Mucosa of stomach (tissue), 1 donor: ENCODE data around the gene PAXX.
"Not testable (repeated sequence)": the region's sequence is repeated elsewhere in the genome, so short reads cannot be mapped to it uniquely, and the experiment has no call there.

Source experiments
- H3K27me3 ChIP-seq: one replicate; pipeline ENCODE4 v1.7.0; 2013; ENCODE audit warnings: mild to moderate bottlenecking, low read length; ENCODE audit not compliant: control insufficient read depth, insufficient read depth
- H3K36me3 ChIP-seq: one replicate; pipeline ENCODE4 v1.7.0; 2013; ENCODE audit warnings: low read length; ENCODE audit not compliant: control insufficient read depth, insufficient read depth
- H3K4me1 ChIP-seq: one replicate; pipeline ENCODE4 v1.7.0; 2013; ENCODE audit warnings: mild to moderate bottlenecking, low read length; ENCODE audit not compliant: control insufficient read depth, insufficient read depth
- H3K4me3 ChIP-seq: one replicate; pipeline ENCODE4 v1.7.0; 2013; ENCODE audit warnings: low read length
- H3K9ac ChIP-seq: one replicate; pipeline ENCODE4 v1.7.0; 2013; ENCODE audit warnings: mild to moderate bottlenecking, low read length, moderate library complexity
- H3K9me3 ChIP-seq: one replicate; pipeline ENCODE4 v1.7.0; 2013; ENCODE audit warnings: mild to moderate bottlenecking, low read length, moderate library complexity; ENCODE audit not compliant: control insufficient read depth
- donor health status: Pancreatic carcinoma.

The PAXX gene

GRCh38 chr9:137031904-137032640 lies 39.9 kb downstream of the PAXX start, which contains the start of gene FUT7:
FUT7 (minus strand) TSS chr9:137032088; CDS start chr9:137031991, 97 bp downstream.
- Histone ChIP-seq H3K9ac (no peak within 1 kb of the TSS), H3K36me3 (no peaks in the 10 kb centered on the region), H3K4me3 (no peak within 1 kb of the TSS), H3K4me1 (peaks cover 42% of the 10 kb centered on the region), H3K9me3 (no peaks in the 10 kb centered on the region), H3K27me3 (peaks cover 9% of the 10 kb centered on the region)

- Histone ChIP-seq H3K9me3 (no peaks in the 10 kb centered on the region), H3K4me1 (peaks cover 37% of the 10 kb centered on the region), H3K4me3 (no peak overlapping the region), H3K27me3 (peaks cover 9% of the 10 kb centered on the region), H3K36me3 (no peaks in the 10 kb centered on the region), H3K9ac (no peak overlapping the region)
Measured at GRCh38 chr9:137032858-137033257, 40.6 kb downstream of the PAXX start.

GRCh38 chr9:137033481-137033880 lies 41.3 kb downstream of the PAXX start:
- H3K36me3 ChIP-seq, H3K27me3 ChIP-seq, H3K9ac ChIP-seq, H3K9me3 ChIP-seq, H3K4me3 ChIP-seq: not testable (repeated sequence)
- peaks cover 35% of the 10 kb centered on the region for H3K4me1 ChIP-seq

GRCh38 chr9:137034039-137034708 lies 42.0 kb downstream of the PAXX start:
- no peaks in the 10 kb centered on the region for H3K9me3 ChIP-seq
- H3K36me3 ChIP-seq, result no peaks in the 10 kb centered on the region
- H3K4me1 ChIP-seq, result peaks cover 28% of the 10 kb centered on the region
- H3K9ac ChIP-seq, result peak overlapping the region; percentile 28
- peaks cover 9% of the 10 kb centered on the region for H3K27me3 ChIP-seq
- no peak overlapping the region for H3K4me3 ChIP-seq

DNA sequence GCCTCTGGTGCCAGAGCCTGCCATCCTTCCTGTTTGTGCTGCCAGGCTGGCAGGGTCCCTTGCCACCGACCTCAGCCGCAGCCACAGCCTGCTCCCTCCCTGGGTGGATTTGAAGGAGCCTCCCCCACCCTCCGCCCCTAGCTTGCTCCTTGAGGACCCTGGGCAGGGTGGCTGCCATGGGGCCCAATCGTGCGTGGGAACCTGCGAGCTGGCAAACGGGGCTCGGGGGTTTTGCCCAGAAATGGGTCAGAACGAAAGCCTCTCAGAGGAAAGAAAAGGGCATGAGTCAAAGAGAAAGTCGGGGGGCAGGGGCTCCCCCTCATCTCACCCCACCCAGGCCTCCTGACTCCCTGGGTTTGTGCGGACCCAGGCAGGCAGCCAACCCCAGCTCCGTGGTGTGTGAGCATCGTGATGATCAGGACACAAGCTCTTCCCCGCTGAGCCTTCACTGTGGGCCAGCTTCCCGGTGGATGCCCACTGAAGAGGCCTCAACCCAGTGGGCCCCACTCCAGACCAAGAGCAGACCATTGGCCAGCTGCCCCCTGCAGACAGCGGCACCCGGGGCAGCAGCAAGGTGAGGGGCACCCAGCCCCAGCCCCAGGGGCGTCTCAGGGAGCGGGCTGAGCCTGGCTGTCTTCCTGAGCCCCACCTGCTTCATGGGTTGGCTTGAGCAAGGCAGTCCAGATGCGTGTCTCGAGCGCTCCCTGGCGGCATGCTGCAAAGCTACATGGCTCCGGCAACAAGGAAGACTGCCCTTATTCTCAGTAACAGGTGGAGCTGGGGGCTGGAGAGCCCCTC lies 42.7 kb downstream of the PAXX start:
- Histone ChIP-seq H3K9ac (peak overlapping the region; percentile 28), H3K4me3 (no peak overlapping the region), H3K36me3 (no peaks in the 10 kb centered on the region), H3K4me1 (peaks cover 23% of the 10 kb centered on the region), H3K9me3 (no peaks in the 10 kb centered on the region), H3K27me3 (peaks cover 9% of the 10 kb centered on the region)

DNA sequence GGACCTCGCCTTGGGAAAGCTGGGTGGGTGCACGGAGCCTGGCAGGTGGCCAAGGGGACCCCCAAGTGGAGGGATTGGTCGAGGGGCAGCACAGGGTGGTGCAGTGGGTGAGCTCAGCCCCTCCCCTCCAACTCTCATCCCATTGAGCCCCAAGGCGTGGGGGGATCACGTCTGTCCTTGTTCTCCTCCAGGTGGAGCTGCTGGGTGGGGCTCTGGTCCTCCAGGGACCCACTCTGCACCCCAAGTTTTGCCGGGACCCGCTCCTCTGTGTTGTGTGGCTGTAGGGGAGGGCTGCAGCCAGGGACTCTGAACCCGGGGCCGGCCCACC lies 43.2 kb downstream of the PAXX start:
- H3K9me3 ChIP-seq, result no peaks in the 10 kb centered on the region
- H3K9ac ChIP-seq, result no peak overlapping the region
- H3K4me1 ChIP-seq, result peaks cover 23% of the 10 kb centered on the region
- peaks cover 9% of the 10 kb centered on the region for H3K27me3 ChIP-seq
- no peak overlapping the region for H3K4me3 ChIP-seq
- H3K36me3 ChIP-seq, result no peaks in the 10 kb centered on the region

- Histone ChIP-seq H3K4me1 (peaks cover 23% of the 10 kb centered on the region), H3K9ac (no peak overlapping the region), H3K36me3 (no peaks in the 10 kb centered on the region), H3K9me3 (no peaks in the 10 kb centered on the region), H3K4me3 (no peak overlapping the region), H3K27me3 (peaks cover 9% of the 10 kb centered on the region)
Measured at GRCh38 chr9:137035937-137036336, 43.7 kb downstream of the PAXX start.

DNA sequence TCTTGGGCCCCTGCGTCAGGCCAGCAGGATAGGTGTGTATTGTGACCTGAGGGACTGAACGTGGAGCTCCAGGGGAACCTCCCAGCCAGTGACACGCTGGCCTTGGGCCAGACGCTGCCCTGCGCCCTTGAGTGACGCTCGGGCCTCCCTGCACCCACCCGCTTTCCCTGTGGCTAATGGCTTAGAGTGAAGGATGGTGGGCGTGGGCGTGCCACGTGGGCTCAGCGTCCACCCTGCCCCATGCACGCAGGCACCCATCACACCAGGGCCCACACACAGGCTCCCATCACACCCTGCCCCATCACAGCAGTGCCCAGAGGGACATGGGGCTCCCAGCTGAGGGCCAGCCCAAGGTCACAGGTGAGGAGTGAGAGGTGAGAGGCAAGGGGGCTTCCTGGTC lies 44.8 kb downstream of the PAXX start:
- Histone ChIP-seq H3K36me3 (no peaks in the 10 kb centered on the region), H3K4me1 (peaks cover 16% of the 10 kb centered on the region), H3K4me3 (no peak overlapping the region), H3K27me3 (peaks cover 9% of the 10 kb centered on the region), H3K9ac (no peak overlapping the region), H3K9me3 (no peaks in the 10 kb centered on the region)

- Histone ChIP-seq H3K9ac (no peak overlapping the region), H3K4me1 (peaks cover 14% of the 10 kb centered on the region), H3K36me3 (no peaks in the 10 kb centered on the region), H3K27me3 (peaks cover 9% of the 10 kb centered on the region), H3K9me3 (no peaks in the 10 kb centered on the region), H3K4me3 (no peak overlapping the region)
Measured at GRCh38 chr9:137037483-137037882, 45.3 kb downstream of the PAXX start.

DNA sequence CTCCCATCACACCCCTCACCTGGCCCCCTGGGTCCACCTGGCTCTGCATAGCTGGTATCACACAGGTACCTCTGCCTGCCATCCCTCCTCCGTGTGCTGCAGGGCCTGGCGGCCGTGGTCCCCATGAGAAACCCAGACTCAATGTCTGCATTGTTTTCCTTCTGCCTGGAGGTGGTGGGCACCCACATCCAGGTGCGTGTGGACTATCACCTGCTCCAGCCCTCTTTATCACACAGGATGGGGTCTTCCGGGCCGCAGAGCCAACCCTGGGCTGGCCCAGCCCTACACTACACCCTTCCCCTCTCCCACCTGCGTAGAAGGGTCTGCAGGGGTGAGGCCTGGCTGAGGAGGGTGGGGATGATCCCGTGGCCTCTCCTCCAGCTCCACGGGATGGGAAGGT lies 46.7 kb downstream of the PAXX start:
- Histone ChIP-seq H3K36me3 (no peaks in the 10 kb centered on the region), H3K9ac (no peak overlapping the region), H3K4me1 (peaks cover 28% of the 10 kb centered on the region), H3K27me3 (peaks cover 9% of the 10 kb centered on the region), H3K9me3 (no peaks in the 10 kb centered on the region), H3K4me3 (no peak overlapping the region)

- H3K9ac ChIP-seq, result no peak overlapping the region
- peaks cover 5% of the 10 kb centered on the region for H3K27me3 ChIP-seq
- no peaks in the 10 kb centered on the region for H3K36me3 ChIP-seq
Measured at GRCh38 chr9:137039611-137040366, 47.6 kb downstream of the PAXX start.

More at GRCh38 chr9:137039611-137040366, 47.6 kb downstream of the PAXX start:
- Histone ChIP-seq H3K4me1 (peaks cover 32% of the 10 kb centered on the region), H3K9me3 (no peaks in the 10 kb centered on the region), H3K4me3 (no peak overlapping the region)
